Endothelial cell of umbilical vein (primary cell): ENCODE results near the gene NDUFAB1. TPM values are rescaled to one million over a fixed set of nuclear protein-coding genes. Genes with fewer than 3 reads are reported as not detected.

Experiments used
- BruUV-seq: library from RNA; stranded (reverse); fragments of 400-500 nt; replicated peaks from 2 replicates; lab custom pipeline; 2021; lab: Mats Ljungman, UMichigan
- CTCF ChIA-PET: fragments of 300-600, 350-600 bp; sonication (Branson Sonifier 250); formaldehyde crosslinking; loops from one replicate; lab custom pipeline; 2021; ENCODE audit warnings: antibody characterized with exemption, inconsistent platforms; lab: Charles Lee
- POLR2A ChIA-PET: fragments of 300-600, 350-600 bp; sonication (Branson Sonifier 250); formaldehyde crosslinking; loops from one replicate; lab custom pipeline; 2021; ENCODE audit warnings: antibody characterized with exemption, inconsistent platforms; lab: Charles Lee
- DNase-seq: peaks from one replicate; pipeline ENCODE4 v3.0.0-alpha.2; 2011; ENCODE audit warnings: low read depth, low spot score
- FAIRE-seq: peaks from 2 replicates; lab custom pipeline; 2011; peaks lifted over from hg19 to GRCh38; lab: Jason Lieb, UNC
- H2AFZ ChIP-seq: 2 replicates; pipeline ENCODE4 v1.6.0; 2012; ENCODE audit warnings: low read depth, low read length, control low read depth, inconsistent platforms
- H3K27ac ChIP-seq: 2 replicates; pipeline ENCODE4 v1.5.1; 2011; ENCODE audit warnings: low read depth, mild to moderate bottlenecking, control low read depth, low read length, moderate library complexity; ENCODE audit not compliant: insufficient read depth
- H3K27me3 ChIP-seq, 2 experiments: 2 replicates each; pipeline versions ENCODE4 v1.6.0 to v1.6.1; 2011; ENCODE audit warnings: low read length in 2 of 2, mixed read lengths in 1 of 2; ENCODE audit not compliant: control insufficient read depth in 2 of 2, insufficient read depth in 2 of 2
- H3K36me3 ChIP-seq, 2 experiments: 2 replicates in 1 of 2; 3 replicates in 1 of 2; pipeline ENCODE4 v1.5.1; 2011; ENCODE audit warnings: low read length in 2 of 2, mild to moderate bottlenecking in 1 of 2, moderate library complexity in 1 of 2; ENCODE audit not compliant: control insufficient read depth in 2 of 2, insufficient read depth in 2 of 2; ENCODE audit errors: extremely low read depth in 1 of 2
- H3K4me1 ChIP-seq: 3 replicates; pipeline ENCODE4 v1.5.1; 2011; ENCODE audit warnings: mild to moderate bottlenecking, low read length; ENCODE audit not compliant: control insufficient read depth, insufficient read depth; ENCODE audit errors: extremely low read depth
- H3K4me2 ChIP-seq: 2 replicates; pipeline ENCODE4 v1.6.1; 2011; ENCODE audit warnings: low read length, control low read depth, mixed read lengths; ENCODE audit not compliant: insufficient read depth
- H3K4me3 ChIP-seq, 3 experiments: fragments of 200-600 bp in 1 of 3; sonication (generic), shearing (Covaris generic) in 1 of 3; replicated peaks in 1 of 3; 2 replicates each; pipeline ENCODE4 v1.5.1; 2011 to 2016; ENCODE audit warnings: control low read depth in 3 of 3, low read length in 3 of 3, mild to moderate bottlenecking in 2 of 3, inconsistent platforms in 1 of 3, low read depth in 1 of 3, moderate library complexity in 1 of 3; ENCODE audit not compliant: insufficient read depth in 1 of 3
- H3K79me2 ChIP-seq: 2 replicates; pipeline ENCODE4 v1.6.0; 2012; ENCODE audit warnings: low read length, inconsistent platforms; ENCODE audit not compliant: control insufficient read depth, insufficient read depth
- H3K9ac ChIP-seq: replicated peaks from 2 replicates; pipeline ENCODE3; 2011; ENCODE audit warnings: low read length, control low read depth; ENCODE audit not compliant: insufficient read depth; ENCODE audit errors: extremely low read depth
- H3K9me1 ChIP-seq: replicated peaks from 3 replicates; pipeline ENCODE4 v1.6.0; 2011; ENCODE audit warnings: mild to moderate bottlenecking, low read length; ENCODE audit not compliant: control insufficient read depth, insufficient read depth; ENCODE audit errors: extremely low read depth
- H3K9me3 ChIP-seq: replicated peaks from 2 replicates; pipeline ENCODE4 v1.5.1; 2012; ENCODE audit warnings: low read length, inconsistent platforms; ENCODE audit not compliant: control insufficient read depth, insufficient read depth
- H4K20me1 ChIP-seq: replicated peaks from 2 replicates; pipeline ENCODE3; 2011; ENCODE audit warnings: mild to moderate bottlenecking, low read length; ENCODE audit not compliant: control insufficient read depth, insufficient read depth; ENCODE audit errors: extremely low read depth
- EZH2 ChIP-seq: IDR thresholded peaks from 2 replicates; pipeline ENCODE4 v1.6.1; 2012; ENCODE audit warnings: borderline replicate concordance, low read depth, mild to moderate bottlenecking, moderate library complexity, low read length, inconsistent platforms; ENCODE audit not compliant: severe bottlenecking
- FOS ChIP-seq: IDR thresholded peaks from 2 replicates; pipeline ENCODE4 v1.6.1; 2011; ENCODE audit warnings: mild to moderate bottlenecking, low read length, moderate library complexity, borderline replicate concordance; ENCODE audit not compliant: insufficient read depth
- GATA2 ChIP-seq: IDR thresholded peaks from 2 replicates; pipeline ENCODE4 v1.7.0; 2011; ENCODE audit warnings: low read depth, mild to moderate bottlenecking, moderate library complexity, mixed read lengths, low read length; ENCODE audit not compliant: insufficient read length, insufficient read depth
- POLR2A ChIP-seq: IDR thresholded peaks from 2 replicates; pipeline ENCODE4 v1.6.1; 2012; ENCODE audit warnings: low read depth, mild to moderate bottlenecking, control low read depth, low read length
- POLR2AphosphoS5 ChIP-seq: IDR thresholded peaks from 2 replicates; pipeline ENCODE4 v1.6.1; 2012; ENCODE audit warnings: low read depth, mild to moderate bottlenecking, control low read depth, low read length, moderate library complexity; ENCODE audit not compliant: insufficient read depth
- dilution Hi-C: fragments of 300-500 bp; cut with MboI; formaldehyde crosslinking; loops from one replicate; pipeline ENCODE4 v1.15.0; 2019; ENCODE audit warnings: low sequenced_read_pairs; ENCODE audit not compliant: extremely low pct_ligation_motif_present
- intact Hi-C: fragments of 100-400 bp; cut with micrococcal nuclease; formaldehyde crosslinking; loops from one replicate; pipeline ENCODE4 v1.10.0; 2022
- polyA plus RNA-seq, 4 experiments: library from polyadenylated mRNA; depleted of rRNA in 3 of 4; stranded (reverse) in 3 of 4; unstranded in 1 of 4; fragments of >200 nt; gene quantifications; 2 replicates each; pipeline versions ENCODE4 v1.2.1 to v1.2.3, GENCODE V29; 2011 to 2012; ENCODE audit warnings: missing spikeins in 1 of 4
- total RNA-seq: library from RNA; stranded (reverse); gene quantifications from 2 replicates; pipeline ENCODE4 v1.2.3, GENCODE V29; 2021
- TF ChIP-seq, protein P1 (sequence below): IDR thresholded peaks from 2 replicates; pipeline ENCODE4 v1.6.1; 2011; ENCODE audit not compliant: insufficient read depth, insufficient read length
- TF ChIP-seq, protein P2 (sequence below), 2 donors: IDR thresholded peaks; 1 replicate in 1 of 2; 2 replicates in 1 of 2; pipeline ENCODE4 v1.5.1; 2011; ENCODE audit warnings: low read length in 2 of 2, mild to moderate bottlenecking in 2 of 2, moderate library complexity in 2 of 2, control low read depth in 1 of 2, inconsistent platforms in 1 of 2, low read depth in 1 of 2; ENCODE audit not compliant: insufficient read depth in 1 of 2; ENCODE audit errors: extremely low read depth in 1 of 2

NDUFAB1 gene
- total and polyA plus RNA-seq, 2 donors (not counting 3 experiments of a cell fraction or from before 2014, with no cell fraction given), result 112 to 228 TPM

DNA sequence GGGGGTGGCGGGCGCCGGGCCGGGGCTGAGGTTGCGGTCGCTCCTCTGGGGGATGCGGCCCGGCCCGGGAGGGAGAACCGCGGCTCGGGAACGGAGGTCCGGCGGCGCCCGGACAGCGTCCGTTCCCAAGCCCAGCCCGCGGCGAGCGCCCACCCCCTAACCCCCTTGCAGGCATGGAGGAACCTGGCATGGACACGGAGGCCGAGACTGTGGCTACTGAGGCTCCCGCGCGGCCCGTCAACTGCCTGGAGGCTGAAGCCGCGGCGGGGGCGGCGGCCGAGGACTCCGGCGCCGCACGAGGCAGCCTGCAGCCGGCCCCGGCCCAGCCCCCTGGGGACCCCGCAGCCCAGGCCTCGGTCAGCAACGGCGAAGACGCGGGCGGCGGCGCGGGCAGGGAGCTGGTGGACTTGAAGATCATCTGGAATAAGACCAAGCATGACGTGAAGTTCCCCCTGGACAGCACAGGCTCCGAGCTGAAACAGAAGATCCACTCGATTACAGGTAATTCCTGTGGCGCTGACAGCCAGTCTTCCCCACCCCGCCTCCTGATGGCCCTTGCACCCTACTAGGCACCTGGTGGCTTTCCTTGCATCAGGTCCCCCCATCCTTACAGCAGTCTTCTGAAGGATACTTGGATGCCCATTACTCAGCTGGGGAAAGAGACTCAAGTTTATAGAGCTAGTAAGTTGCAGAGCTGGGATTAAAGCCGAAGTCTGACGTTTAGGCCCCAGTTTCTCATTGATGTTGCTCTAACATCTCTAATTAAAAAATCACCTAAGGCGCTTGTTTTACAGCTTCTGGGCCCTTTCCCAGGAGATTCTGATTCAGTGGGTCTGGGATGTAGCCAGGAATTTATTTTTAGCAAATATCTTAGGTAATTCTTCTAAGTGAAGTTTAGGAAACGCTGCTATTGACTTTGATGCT, 38.1 kb downstream of the NDUFAB1 start:
- POLR2A ChIA-PET, result interaction anchor here (0.9 to 1.2 kb wide), 2 partner anchors 17 to 66 kb away, joined by 4 to 5 read pairs; no protein-coding TSS in a partner anchor
- intact Hi-C loops, result loop anchor here (1.0 to 2.0 kb wide), 12 partner anchors 38 to 981 kb away; partner anchors contain the start of genes COG7, DCTN5, GGA2 and NDUFAB1

More for the DNA sequence above, 38.1 kb downstream of the NDUFAB1 start:
- CTCF ChIA-PET, result interaction anchor here (0.8 to 1.6 kb wide), 15 partner anchors 12 to 170 kb away, joined by 3 to 11 read pairs (median 5); partner anchors contain the start of genes DCTN5, NDUFAB1 and PALB2
- peaks cover 12% of the 10 kb centered on the region for H3K4me1 ChIP-seq
- peak overlapping the region; percentile 74 to 92 (median 86) for H3K4me3 ChIP-seq
- no peaks in the 10 kb centered on the region for H3K9me1 ChIP-seq
- no peaks in the 10 kb centered on the region for H4K20me1 ChIP-seq
- FAIRE-seq (peak; percentile 24), DNase-seq (no peak)
- H3K27ac ChIP-seq, result peak overlapping the region; percentile 74
- H3K79me2 ChIP-seq, result peaks cover 30% of the 10 kb centered on the region
- no TSS peak for BruUV-seq
- H3K4me2 ChIP-seq, result peak overlapping the region; percentile 91
- dilution Hi-C loops, result no loop called here
- H3K9me3 ChIP-seq, result no peaks in the 10 kb centered on the region
- no peaks in the 10 kb centered on the region for H3K27me3 ChIP-seq
- H2AFZ ChIP-seq, result peak overlapping the region; percentile 83
- peaks cover 12% of the 10 kb centered on the region in 2 experiments for H3K36me3 ChIP-seq
- TF ChIP-seq, protein P1, sequence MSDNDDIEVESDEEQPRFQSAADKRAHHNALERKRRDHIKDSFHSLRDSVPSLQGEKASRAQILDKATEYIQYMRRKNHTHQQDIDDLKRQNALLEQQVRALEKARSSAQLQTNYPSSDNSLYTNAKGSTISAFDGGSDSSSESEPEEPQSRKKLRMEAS, result no peak
- no peak for TF ChIP-seq GATA2
- TF ChIP-seq POLR2AphosphoS5, result no peak
- no peak for TF ChIP-seq EZH2
- TF ChIP-seq, protein P2, sequence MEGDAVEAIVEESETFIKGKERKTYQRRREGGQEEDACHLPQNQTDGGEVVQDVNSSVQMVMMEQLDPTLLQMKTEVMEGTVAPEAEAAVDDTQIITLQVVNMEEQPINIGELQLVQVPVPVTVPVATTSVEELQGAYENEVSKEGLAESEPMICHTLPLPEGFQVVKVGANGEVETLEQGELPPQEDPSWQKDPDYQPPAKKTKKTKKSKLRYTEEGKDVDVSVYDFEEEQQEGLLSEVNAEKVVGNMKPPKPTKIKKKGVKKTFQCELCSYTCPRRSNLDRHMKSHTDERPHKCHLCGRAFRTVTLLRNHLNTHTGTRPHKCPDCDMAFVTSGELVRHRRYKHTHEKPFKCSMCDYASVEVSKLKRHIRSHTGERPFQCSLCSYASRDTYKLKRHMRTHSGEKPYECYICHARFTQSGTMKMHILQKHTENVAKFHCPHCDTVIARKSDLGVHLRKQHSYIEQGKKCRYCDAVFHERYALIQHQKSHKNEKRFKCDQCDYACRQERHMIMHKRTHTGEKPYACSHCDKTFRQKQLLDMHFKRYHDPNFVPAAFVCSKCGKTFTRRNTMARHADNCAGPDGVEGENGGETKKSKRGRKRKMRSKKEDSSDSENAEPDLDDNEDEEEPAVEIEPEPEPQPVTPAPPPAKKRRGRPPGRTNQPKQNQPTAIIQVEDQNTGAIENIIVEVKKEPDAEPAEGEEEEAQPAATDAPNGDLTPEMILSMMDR (IDR thresholded peaks at IDR 0.05; ENCODE audit: extremely low read depth in 1 of 2, insufficient read depth in 1 of 2, low read depth in 1 of 2, low read length in 2 of 2), result no peak
- TF ChIP-seq POLR2A, result no peak
- no peak for TF ChIP-seq FOS
- H3K9ac ChIP-seq, result peak overlapping the region; percentile 87
